NCI-H146 (cell line): ENCODE measurements around the gene NFASC.

Source experiments
- DNase-seq: peaks from one replicate; lab custom pipeline; 2025; lab: John Stamatoyannopoulos, UW

NFASC gene

DNA sequence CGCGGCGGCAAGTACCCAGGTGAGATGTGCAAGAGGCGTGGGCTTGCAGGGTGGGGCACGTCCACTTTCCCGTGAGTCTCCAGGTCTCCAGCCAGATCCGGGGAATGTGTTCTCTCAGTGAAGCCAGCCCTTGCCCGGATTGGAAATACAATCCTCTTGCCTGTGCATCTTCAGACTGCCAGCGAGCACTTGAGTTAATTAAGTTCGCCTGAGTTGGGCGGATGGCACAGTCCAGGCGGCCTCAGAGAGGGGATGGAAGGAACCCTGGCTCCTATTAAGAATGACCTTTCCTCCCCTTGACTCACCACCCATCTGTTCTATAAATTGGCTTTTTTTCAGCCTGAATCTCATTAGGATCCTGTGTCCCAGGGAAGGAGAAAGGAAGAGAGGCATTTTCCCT lies 139.0 kb downstream of the NFASC start:
- no peak for DNase-seq

DNA sequence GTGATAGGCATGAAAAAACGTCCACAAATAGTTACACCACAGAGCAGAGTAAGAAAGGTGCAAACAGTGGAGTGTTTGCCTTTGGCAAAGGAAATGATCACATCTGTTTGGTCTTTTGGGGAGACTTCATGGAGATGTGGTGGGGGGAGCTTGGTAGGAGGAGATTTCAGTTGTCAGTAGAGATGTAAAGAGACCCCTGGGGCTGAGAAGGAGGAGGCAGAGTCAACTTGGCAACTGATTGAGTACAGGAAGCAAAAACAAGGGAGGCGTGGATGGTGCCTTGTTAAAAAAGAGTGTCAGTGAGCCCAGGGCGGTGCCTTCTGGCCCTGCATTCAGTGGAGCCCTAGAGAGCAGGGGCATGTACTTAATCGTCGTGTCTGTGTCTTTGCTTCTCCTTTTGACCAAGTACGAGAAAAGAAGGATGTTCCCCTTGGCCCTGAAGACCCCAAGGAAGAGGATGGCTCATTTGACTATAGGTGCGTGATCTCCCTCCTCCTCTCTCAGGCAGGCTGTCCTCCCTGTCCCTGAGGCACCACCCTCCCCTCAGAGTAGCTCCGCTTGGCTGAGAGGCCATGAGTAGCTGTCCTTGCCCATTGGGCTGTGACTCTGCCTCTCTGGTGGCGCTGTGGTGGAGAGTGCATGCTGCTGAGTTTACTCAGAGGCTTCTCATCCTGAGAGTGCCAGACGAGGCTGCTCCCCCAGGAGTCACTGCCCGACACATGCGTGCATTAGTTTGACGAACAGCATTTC lies 141.9 kb downstream of the NFASC start:
- no peak for DNase-seq

DNA sequence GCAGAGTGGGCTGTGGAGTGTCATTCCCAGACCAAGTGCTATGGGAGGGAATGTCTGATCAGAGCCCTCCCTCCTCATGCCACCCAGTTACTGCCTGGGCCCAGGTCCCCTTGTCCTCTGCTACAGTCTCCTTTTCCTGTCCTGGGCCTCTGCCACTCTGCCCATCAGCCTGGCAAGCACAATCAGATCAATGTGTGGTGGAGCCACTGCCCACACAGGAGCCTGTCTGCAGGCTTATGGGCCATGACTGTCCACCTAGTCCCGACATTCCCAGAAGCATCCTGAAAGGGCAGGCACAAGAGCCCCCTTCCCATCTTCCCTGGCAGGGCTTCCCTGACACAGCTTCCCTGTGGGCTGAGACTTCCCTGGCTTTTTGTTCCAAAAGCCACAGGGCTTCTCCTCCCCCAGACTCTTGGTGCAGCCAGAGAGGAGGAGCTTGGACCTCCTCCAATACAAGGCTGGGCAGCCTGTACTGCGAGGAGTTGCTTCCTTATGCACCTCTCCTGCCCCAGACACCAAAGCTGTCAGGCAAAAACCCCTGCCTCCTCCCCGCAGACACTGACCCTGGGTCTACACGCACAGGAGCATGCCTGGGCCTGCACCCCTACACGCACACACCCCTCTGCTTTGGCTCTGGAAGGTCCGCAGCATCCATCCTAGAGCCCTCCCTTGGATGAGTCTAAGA lies 143.2 kb downstream of the NFASC start:
- no peak for DNase-seq

DNA sequence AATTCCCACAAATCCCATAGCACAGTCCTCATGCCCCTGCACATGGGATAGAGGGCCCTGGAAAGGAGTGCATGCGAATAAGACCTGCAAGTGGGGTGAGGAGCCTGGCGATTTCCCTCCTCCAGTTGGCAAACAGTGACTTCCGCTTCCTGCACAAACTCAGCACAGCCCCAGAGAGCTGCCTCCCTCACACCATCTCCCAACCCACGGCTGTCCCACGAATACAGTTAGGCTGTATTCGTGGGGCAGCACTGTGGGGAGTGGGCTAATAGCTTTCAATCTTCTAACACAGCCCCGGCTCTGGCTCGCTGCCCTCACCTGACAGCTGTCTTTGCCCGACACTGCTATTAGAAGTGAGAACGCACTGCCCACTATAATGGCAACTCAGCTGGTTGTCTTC lies 144.1 kb downstream of the NFASC start:
- no peak for DNase-seq

DNA sequence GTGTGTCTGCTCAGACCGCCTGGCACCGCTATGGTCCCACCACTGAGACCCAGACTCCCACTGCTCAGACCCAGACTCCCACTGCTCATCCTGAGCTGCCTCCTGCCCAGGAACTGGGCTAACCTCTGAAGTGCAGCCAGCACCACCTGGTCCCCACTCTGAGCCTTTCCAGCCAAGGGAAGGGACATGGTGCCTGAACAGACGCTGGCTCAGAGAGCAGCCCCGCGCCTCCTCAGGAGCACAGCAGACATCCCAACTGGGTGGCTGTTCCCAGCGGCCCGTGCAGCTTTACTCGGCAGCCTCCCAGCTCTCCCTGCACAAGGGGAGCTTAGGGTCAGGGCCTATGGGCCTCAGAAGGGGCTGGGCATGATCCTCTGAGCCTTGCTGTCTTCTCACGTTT lies 144.6 kb downstream of the NFASC start:
- no peak for DNase-seq

DNA sequence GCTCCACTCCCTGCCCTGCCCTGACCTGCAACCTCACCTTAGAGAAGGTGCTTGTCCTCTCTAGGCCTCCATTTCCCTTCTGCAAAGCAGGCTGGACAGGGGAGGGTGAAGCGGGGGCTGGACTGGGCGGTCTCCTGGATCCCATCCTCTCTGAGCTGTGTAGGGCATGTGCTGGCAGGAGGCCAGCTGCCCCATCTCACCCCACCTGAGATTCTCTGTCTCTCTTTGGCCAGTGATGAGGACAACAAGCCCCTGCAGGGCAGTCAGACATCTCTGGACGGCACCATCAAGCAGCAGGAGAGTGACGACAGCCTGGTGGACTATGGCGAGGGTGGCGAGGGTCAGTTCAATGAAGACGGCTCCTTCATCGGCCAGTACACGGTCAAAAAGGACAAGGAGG lies 145.4 kb downstream of the NFASC start:
- no peak for DNase-seq

DNA sequence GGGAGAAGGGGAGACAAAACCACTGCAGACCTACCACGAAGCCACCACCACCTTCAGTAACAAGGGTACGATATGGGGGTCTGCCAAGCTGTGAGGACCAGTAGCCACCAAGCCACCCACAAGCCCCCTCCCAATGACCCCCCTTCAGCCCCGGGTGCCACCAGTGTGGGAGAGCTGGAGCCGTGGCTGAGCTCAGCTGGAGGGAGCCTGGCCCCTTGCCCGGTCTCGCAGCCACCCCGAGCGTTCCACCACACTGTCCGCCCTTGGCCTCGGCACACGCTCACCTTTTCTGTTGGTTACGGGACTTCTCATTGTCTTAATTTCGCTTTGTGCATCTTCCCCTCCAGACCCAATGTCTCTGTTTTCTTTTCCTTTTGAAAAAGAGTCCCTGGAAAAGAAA lies 145.9 kb downstream of the NFASC start:
- DNase-seq: no peak

DNA sequence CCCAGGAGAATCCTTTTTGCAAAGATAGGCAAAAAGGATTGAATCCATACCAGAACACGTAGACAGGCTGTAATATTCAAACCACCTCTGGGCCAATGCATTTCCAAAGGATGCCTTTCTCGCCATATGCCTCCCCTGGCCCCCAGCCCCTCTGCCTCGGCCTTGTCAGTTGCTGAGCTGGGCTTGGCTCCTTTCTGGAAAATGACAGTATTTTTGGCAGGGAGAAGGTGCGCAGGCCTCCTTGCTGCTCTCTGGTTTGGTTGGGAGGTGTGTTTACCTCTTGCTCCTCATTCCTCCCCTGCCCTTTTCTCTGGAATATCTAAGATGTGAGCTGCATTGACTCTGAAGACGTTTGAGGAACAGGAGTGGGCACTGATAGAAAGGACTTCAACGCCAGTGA lies 146.3 kb downstream of the NFASC start:
- DNase-seq: no peak

DNA sequence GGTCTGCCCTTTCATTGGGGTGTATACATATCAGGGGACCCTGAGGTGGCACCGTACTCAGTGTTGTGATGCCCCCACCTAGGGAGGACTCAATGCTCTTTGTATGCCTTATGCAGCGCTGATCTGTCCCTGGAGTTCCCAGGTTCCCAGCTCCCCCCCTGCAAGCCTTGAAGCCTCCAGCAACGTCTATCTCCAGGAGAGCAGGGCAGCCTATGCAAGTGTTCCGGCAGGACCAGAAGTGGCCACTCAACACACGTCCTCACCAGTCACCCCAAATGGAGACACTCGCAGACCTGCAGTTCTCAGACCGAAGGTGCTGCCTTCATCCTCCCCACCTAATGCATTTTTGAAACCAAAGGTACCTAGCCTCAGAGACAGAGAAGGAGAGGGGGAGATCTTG lies 147.1 kb downstream of the NFASC start:
- DNase-seq: no peak

DNA sequence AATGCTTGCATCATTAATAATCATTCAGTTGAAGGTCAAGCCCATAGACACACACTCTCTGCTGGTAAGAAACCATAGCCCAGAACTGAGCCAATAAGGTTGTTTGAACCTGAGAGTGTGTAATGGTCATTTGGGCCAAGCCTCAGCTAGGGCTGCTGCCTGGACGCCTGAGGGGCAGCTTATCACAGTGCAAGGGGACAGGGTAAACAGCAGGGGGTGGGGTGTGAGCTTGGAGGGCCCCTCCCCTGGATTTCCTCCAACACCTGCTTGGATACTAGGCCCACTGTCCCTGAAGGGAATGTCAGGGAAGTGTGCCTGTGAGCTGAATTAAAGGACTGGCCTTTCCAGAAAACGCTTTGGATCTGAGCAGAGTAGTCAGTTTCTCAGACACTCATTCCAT lies 147.7 kb downstream of the NFASC start:
- no peak for DNase-seq

DNA sequence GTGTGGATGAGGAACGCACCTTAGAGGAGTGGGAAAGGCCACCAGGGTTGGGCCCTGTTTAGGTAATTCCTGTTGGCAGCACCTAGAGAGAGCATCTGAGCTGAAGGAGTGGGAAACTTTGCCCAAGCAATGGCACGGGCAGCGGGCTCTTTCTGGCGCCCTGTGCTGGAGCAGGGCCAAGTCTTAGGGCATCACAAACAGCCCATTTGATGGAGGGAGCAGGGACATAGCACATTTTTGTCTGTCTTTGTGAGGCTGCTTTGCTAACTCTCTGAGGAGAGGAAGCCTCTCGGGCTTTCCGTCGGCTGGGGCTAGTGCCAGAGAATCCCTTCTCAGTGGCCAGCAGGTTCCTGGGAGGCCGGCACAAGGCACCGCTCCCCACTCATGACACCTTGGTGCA lies 149.8 kb downstream of the NFASC start:
- no peak for DNase-seq

DNA sequence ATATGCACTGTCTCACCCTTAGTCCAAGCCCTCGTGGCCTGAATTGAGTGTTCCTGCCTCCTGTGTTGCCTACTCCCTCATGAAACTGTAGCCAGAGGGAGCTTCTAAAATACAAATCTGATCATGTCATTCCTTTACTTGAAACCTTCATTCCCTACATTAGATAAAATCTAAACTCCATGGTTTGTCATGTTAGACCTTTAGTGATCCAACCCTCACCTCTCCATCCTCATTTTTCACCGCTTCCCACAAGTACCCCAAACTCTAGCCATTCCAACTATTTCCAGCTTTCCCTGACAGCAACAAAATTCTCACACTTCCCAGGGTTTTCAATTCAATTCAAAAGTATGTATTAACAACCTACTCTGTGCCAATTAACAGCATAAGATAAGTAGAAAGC lies 154.0 kb downstream of the NFASC start:
- no peak for DNase-seq

DNA sequence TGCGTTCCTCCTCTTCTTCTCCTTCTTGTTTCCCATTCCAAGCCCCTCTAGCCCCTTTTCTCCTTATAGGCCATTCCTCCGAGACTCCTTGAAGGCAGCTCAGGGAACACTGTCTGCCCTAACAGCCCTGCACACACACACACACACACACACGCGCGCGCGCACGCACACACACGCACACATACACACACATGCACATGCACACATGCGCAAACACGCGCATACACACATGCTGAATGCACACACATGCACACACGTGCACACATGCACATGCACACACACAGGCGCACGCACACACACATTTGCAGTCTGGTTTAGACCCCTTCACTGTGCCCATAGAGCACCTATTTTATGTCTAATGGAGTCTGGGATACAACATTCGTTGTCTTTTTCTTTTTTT lies 154.6 kb downstream of the NFASC start:
- DNase-seq: no peak

DNA sequence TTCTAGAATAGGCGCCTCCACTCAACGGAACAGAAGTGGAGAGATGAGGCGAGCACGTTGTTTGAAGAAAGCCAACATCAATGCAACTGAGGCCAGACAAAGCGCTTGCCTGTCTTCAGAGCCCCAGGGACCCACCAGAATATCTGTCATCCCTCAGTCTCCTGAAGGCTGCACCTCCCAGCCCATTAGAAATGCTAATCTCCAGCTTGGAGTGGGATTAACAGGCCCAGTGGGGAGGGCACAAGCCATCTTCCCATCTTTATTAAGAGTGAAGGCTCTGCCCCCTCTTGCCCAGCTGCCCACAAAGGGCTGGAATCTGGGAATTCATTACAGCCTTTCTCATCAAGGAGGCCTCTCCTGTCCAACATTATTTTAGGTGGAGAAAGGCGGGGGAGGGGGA lies 155.5 kb downstream of the NFASC start:
- no peak for DNase-seq

DNA sequence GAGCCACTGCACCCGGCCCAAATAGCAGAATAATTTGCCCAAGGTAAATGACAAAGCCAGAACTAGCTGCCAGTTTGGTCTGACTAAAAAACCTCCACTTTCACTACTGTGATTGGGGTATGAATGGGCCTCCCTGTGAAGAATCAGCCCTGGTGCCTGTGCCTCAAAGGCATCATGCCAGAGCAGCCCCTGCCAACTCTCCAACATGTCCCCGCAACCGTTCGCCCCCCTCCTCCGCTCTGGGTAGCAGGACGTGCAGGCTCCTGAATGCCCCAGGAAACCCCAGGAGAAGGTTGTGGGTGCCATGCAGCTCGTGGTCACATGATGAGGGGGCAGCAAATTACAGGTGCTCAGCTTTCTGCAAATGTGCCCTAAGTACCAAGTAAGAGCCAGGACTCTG lies 157.7 kb downstream of the NFASC start:
- DNase-seq: no peak

DNA sequence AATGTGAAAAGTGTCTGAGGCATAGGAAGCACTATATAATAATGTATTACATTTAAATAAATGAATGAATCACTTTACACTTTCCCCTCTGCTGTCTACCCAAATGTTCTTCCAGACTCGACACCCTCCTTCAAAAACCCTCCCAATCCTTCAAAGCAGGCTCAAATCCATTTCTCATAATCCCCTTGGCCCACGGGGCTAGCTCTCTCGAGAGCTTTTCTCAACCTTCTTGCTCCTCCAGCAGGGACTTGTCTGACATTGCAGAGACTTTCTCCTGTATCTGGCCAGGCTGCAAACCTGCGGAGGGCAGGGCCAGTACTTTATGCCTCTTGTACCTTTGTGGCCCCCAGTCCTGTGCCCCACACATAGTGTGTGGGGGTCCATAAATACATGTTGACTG lies 158.3 kb downstream of the NFASC start:
- no peak for DNase-seq

DNA sequence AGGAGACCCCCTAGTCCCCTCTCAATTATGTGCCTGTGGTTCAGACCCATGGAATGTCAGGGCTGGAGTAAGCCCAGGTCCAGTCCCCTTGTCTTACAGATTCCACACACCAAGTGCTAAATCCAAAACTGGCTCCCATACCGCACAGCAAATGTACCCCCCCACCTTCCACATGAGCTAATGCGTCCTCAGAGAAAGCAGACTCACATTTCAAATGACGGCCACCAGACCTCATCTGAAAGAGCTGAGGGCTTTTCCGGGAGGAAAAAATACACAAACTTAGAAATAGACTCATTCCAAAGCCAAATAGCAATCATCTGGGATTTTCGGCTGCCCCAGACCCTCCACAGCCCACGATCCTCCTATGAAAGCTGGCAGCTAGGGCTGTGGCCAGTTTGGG lies 159.6 kb downstream of the NFASC start:
- no peak for DNase-seq

DNA sequence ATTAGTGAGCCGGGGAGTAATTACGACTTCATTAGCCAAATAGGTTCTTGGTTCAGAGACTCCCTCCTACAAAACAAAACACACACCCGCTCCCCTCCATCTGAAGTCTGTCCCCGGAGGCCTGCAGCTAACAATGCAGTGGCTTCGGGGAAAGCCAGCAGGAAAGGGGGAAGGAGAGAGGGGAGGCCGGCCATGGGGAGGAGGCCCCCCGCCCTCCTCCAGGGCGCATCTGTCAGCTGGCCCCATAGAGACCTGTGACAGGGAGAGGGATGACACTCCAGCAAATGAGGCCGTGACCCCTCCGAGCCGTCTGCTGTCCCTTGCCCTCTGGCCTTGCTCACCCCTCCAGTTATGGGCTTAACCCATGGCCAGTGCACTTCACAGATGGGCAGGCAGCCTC lies 160.2 kb downstream of the NFASC start:
- no peak for DNase-seq

DNA sequence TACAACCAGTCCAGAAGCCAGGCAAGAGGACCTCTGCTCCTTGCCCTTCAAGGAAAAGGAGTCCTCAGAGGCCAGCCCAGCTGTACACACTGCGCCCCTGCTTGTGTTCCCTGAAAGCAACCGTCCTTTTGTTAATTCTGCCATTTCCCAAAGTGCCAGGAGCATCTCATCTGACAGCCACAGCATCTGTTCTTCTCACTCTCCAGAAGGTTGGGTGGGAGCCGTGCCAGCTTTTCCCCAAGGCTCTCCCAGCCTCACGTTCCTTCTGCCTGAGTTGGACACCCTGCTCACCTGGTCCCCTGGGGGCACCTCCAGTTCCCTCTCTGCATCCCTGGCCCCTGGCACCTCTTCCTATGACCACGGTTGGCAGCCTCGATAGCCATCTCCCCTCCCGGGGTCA lies 161.8 kb downstream of the NFASC start:
- no peak for DNase-seq

DNA sequence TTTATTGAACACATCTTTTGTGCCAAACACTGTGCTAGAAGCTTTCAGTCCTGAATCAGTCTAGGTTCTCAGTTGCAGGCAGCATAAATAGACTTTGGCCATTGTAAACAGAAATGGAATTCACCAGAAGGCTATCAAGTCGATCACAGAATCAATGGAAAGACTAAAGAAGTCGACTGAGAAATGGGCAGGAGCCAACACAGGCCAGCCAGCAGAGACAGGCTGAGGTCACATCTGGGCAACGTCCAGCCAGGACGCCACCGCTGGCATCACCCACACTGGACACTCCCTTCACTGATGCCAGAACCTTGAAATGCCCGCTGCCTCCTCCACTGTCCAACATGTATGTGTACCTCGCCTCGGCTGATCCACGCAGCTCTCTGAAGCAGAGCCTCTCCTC lies 166.9 kb downstream of the NFASC start:
- DNase-seq: no peak

DNA sequence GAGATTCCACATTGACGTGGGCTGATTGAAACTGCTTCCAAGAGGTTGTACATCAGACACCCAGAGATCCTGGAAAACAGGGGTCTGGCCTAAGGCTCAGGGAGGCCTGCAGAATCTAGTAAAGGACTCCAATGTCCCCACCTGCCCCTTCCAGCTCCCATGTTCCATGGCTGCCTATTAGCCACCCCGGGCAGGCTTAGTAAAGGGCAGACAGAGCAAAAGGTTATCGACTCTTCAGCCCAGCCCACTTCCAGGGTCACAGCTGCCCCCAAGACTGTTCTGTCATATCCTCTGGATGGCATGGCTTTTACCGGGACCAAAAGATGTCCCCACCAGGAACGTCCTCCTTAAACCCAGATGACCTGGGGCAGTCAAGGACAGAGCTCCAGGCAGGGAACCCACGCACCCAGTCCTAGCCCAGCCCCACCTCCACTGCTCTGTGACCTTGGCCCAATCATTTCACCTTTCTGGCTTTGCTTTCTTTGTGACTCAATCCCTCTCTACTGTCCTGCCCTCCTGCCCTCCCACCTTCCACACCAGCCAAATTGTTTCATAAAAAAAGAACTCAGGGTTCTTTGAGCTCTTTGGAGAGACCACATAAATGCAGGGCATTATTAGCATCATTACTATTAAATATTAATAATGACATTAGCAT lies 167.6 kb downstream of the NFASC start:
- no peak for DNase-seq

DNA sequence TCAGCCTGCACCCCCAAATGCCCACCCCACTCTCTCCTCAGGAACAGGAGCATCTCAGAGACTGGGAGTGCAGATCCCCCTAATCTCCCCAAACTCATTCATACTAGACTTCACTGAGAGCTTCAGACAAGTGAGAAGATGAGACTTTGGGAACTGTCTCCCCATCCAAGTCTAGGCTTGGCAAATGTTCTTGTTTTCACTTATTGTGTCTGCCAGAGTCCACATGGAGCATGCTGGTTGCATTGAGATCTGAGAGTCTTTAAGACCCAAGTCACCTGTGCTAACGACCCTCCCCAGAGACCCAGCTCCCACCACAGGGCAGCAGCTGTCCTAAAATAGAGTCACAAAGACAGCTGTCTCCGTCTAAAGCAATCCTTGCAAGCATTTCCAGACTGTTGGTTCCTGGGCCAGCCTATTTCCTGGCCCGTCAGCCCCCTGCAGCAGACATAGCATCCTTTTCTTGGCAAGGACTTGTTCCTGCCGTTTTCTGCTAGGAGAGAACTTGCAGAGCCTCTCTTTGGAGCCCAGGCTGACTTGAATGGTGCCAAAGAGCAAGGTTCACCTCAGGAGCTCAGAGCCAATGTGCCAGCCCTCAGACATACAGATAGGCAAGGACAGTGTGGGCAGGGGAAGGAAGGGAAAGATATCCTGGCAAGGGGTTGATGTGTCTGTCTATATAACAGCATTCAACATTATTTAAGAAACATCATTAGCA lies 170.5 kb downstream of the NFASC start:
- no peak for DNase-seq
